ENCODE results near the gene ABLIM2. TPM values are rescaled to one million over a fixed set of nuclear protein-coding genes. Genes with fewer than 3 reads are reported as not detected.

Gene ABLIM2
- total and polyA plus RNA-seq, 2 donors (not counting 1 experiment from before 2014, with no cell fraction given) = 3.3 to 79.0 TPM

- Histone ChIP-seq H3K4me3 (ENCODE audit: control extremely low read depth in 1 of 5, extremely low read depth in 1 of 5, insufficient read depth in 1 of 5, low read depth in 2 of 5, low read length in 4 of 5) (no peak overlapping the region), H3K4me2 (replicated peaks; ENCODE audit: low read depth, low read length, poor library complexity, severe bottlenecking) (no peak overlapping the region), H3K36me3 (replicated peaks in 1 of 2; ENCODE audit: control extremely low read depth in 1 of 2, control insufficient read depth in 1 of 2, extremely low read depth in 1 of 2, insufficient read depth in 2 of 2, low read length in 1 of 2) (no peaks in the 10 kb centered on the region), H3K9ac (ENCODE audit: low read length) (no peak overlapping the region), H3K79me2 (ENCODE audit: control insufficient read depth, insufficient read depth, low read length) (no peaks in the 10 kb centered on the region), H3K27me3 (replicated peaks in 1 of 4; ENCODE audit: control extremely low read depth in 1 of 4, control insufficient read depth in 3 of 4, insufficient read depth in 4 of 4, low read length in 3 of 4) (peaks cover 0 to 9% (median 0%) of the 10 kb centered on the region in 4 experiments), H3K9me3 (ENCODE audit: control extremely low read depth in 1 of 3, control insufficient read depth in 2 of 3, insufficient read depth in 1 of 3, low read length in 2 of 3) (peaks cover 0 to 6% (median 0%) of the 10 kb centered on the region in 3 donors), H3K4me1 (ENCODE audit: control insufficient read depth in 2 of 2, insufficient read depth in 2 of 2, low read length in 2 of 2) (no peaks in the 10 kb centered on the region), H3K27ac (ENCODE audit: low read length in 2 of 2) (no peak overlapping the region), H2AFZ (ENCODE audit: insufficient read depth, low read depth, low read length, poor library complexity, severe bottlenecking) (no peak overlapping the region), H4K20me1 (ENCODE audit: control insufficient read depth, insufficient read depth, low read length, poor library complexity, severe bottlenecking) (no peaks in the 10 kb centered on the region)
- POLR2A ChIA-PET = no interaction called here
- DNase-seq (no peak), ATAC-seq (ENCODE audit: low read depth) (no peak)
- CTCF ChIA-PET = no interaction called here
- Mint-ChIP-seq H3K4me1 (peaks cover 1% of the 10 kb centered on the region), H3K27ac (no peak overlapping the region), H3K9me3 (ENCODE audit: insufficient read depth) (no peaks in the 10 kb centered on the region), H3K4me3 (no peak overlapping the region), H3K27me3 (peaks cover 12% of the 10 kb centered on the region)
- no peak for TF ChIP-seq CTCF (IDR thresholded peaks at IDR 0.05)
- TF ChIP-seq EZH2 (IDR thresholded peaks at IDR 0.05; ENCODE audit: borderline replicate concordance, insufficient read depth, low read depth, low read length, poor library complexity, severe bottlenecking) = no peak
- 87% methylated on average over 19 of the region's 20 CpGs for WGBS (ENCODE audit: insufficient coverage)
- intact Hi-C loops (cut with micrococcal nuclease) = no loop called here
Measured at GRCh38 chr4:8108261-8108660, 50.4 kb downstream of the ABLIM2 start.

- no peaks in the 10 kb centered on the region for H3K9me3 Mint-ChIP-seq (ENCODE audit: insufficient read depth)
- Histone ChIP-seq H3K4me1 (ENCODE audit: control insufficient read depth in 2 of 2, insufficient read depth in 2 of 2, low read length in 2 of 2) (no peaks in the 10 kb centered on the region), H3K9me3 (ENCODE audit: control extremely low read depth in 1 of 3, control insufficient read depth in 2 of 3, insufficient read depth in 1 of 3, low read length in 2 of 3) (peaks cover 0 to 13% (median 0%) of the 10 kb centered on the region in 3 donors), H3K79me2 (ENCODE audit: control insufficient read depth, insufficient read depth, low read length) (no peaks in the 10 kb centered on the region), H4K20me1 (ENCODE audit: control insufficient read depth, insufficient read depth, low read length, poor library complexity, severe bottlenecking) (no peaks in the 10 kb centered on the region), H3K27me3 (replicated peaks in 1 of 4; ENCODE audit: control extremely low read depth in 1 of 4, control insufficient read depth in 3 of 4, insufficient read depth in 4 of 4, low read length in 3 of 4) (peaks cover 0 to 9% (median 0%) of the 10 kb centered on the region in 4 experiments), H3K36me3 (replicated peaks in 1 of 2; ENCODE audit: control extremely low read depth in 1 of 2, control insufficient read depth in 1 of 2, extremely low read depth in 1 of 2, insufficient read depth in 2 of 2, low read length in 1 of 2) (no peaks in the 10 kb centered on the region), H3K9ac (ENCODE audit: low read length) (no peak overlapping the region), H2AFZ (ENCODE audit: insufficient read depth, low read depth, low read length, poor library complexity, severe bottlenecking) (no peak overlapping the region), H3K27ac (ENCODE audit: low read length in 2 of 2) (no peak overlapping the region), H3K4me2 (replicated peaks; ENCODE audit: low read depth, low read length, poor library complexity, severe bottlenecking) (no peak overlapping the region), H3K4me3 (ENCODE audit: control extremely low read depth in 1 of 5, extremely low read depth in 1 of 5, insufficient read depth in 1 of 5, low read depth in 2 of 5, low read length in 4 of 5) (no peak overlapping the region)
- no peak for DNase-seq
- no peak overlapping the region for H3K27ac Mint-ChIP-seq
- TF ChIP-seq CTCF (IDR thresholded peaks at IDR 0.05) (no peak), EZH2 (IDR thresholded peaks at IDR 0.05; ENCODE audit: borderline replicate concordance, insufficient read depth, low read depth, low read length, poor library complexity, severe bottlenecking) (no peak)
- no peak overlapping the region for H3K4me3 Mint-ChIP-seq
- peaks cover 1% of the 10 kb centered on the region for H3K4me1 Mint-ChIP-seq
- 87% methylated on average over 10 of the region's 11 CpGs for WGBS (ENCODE audit: insufficient coverage)
- CTCF ChIA-PET = no interaction called here
- ATAC-seq (ENCODE audit: low read depth) = no peak
- peaks cover 12% of the 10 kb centered on the region for H3K27me3 Mint-ChIP-seq
- POLR2A ChIA-PET = no interaction called here
- intact Hi-C loops (cut with micrococcal nuclease) = no loop called here
Measured at GRCh38 chr4:8107146-8107657, 51.4 kb downstream of the ABLIM2 start.
